ENCODE measurements around the gene TARS1. TPM values are rescaled to one million over a fixed set of nuclear protein-coding genes. Genes with fewer than 3 reads are reported as not detected.
A peak's percentile ranks its signal among the peaks of the same experiment; 100 is the strongest.

Gene TARS1
- total RNA-seq, 1 experiment from 2014 or later: 417 TPM

GRCh38 chr5:33441241-33442177, 744 bp downstream of the TARS1 start:
- Histone ChIP-seq H3K9me3 (ENCODE audit: control insufficient read depth, low read depth, low read length) (no peaks in the 10 kb centered on the region), H4K20me1 (ENCODE audit: control insufficient read depth, insufficient read depth, insufficient read length) (no peaks in the 10 kb centered on the region), H2BK5ac (ENCODE audit: insufficient read length, low read length) (peak overlapping the region; percentile 91), H2BK12ac (ENCODE audit: insufficient read length, low read depth, low read length) (peak overlapping the region; percentile 24), H3K18ac (ENCODE audit: insufficient read length, low read depth, low read length) (peak overlapping the region; percentile 97), H4K91ac (ENCODE audit: insufficient read length, low read depth, low read length) (no peak overlapping the region), H3K4ac (ENCODE audit: low read depth, low read length) (no peak overlapping the region; the same call in 1 of the 2 replicates), H3K4me2 (ENCODE audit: insufficient read depth, insufficient read length, low read length) (peak overlapping the region; percentile 87), H3K23me2 (ENCODE audit: insufficient read length, low read depth, low read length, poor library complexity, severe bottlenecking) (peaks cover 19% of the 10 kb centered on the region), H3K79me1 (ENCODE audit: insufficient read depth, low read depth, low read length, poor library complexity, severe bottlenecking) (peaks cover 3% of the 10 kb centered on the region), H2BK20ac (ENCODE audit: low read depth, low read length, poor library complexity, severe bottlenecking) (no peak overlapping the region), H2BK15ac (ENCODE audit: low read depth, low read length) (no peak overlapping the region), H3K14ac (ENCODE audit: insufficient read depth, low read length) (peak overlapping the region; percentile 97), H3K23ac (ENCODE audit: insufficient read length, low read depth, low read length) (no peak overlapping the region), H3K56ac (ENCODE audit: insufficient read length, low read depth, low read length) (peak overlapping the region; percentile 7), H3K27me3 (ENCODE audit: insufficient read depth, low read length) (no peaks in the 10 kb centered on the region), H3K79me2 (ENCODE audit: insufficient read depth, low read length) (peaks cover 32% of the 10 kb centered on the region; the same call in 1 of the 2 replicates), H2BK120ac (ENCODE audit: low read depth, low read length, poor library complexity, severe bottlenecking) (no peak overlapping the region), H2AK5ac (ENCODE audit: insufficient read length, low read length) (no peak overlapping the region), H3K27ac (ENCODE audit: insufficient read length, low read depth, low read length) (peak overlapping the region; percentile 85), H3K4me1 (ENCODE audit: insufficient read depth, low read length) (peaks cover 8% of the 10 kb centered on the region), H2AFZ (ENCODE audit: low read length) (no peak overlapping the region), H4K8ac (replicated peaks; ENCODE audit: insufficient read length, low read depth, low read length) (no peak overlapping the region), H4K5ac (ENCODE audit: insufficient read length, low read depth, low read length) (no peak overlapping the region), H3K9ac (ENCODE audit: extremely low read depth, insufficient read length, low read length) (peak overlapping the region; percentile 98), H3T11ph (ENCODE audit: low read length) (peak overlapping the region; percentile 20)
- DNase-seq: no peak
- no peak for TF ChIP-seq CTCF (conservative IDR thresholded peaks at IDR 0.05)
- H3K4me1 Mint-ChIP-seq: peaks cover 35% of the 10 kb centered on the region in 2 experiments
- H3K27ac Mint-ChIP-seq: no peak overlapping the region
- no CpG with 5 or more reads among the region's 22 CpGs for WGBS (ENCODE audit: extremely low coverage, insufficient read length, low lambda C conversion rate)
- no peak overlapping the region for H3K4me3 Mint-ChIP-seq
- no peaks in the 10 kb centered on the region for H3K27me3 Mint-ChIP-seq (ENCODE audit: low read depth)
- H3K9me3 Mint-ChIP-seq: no peaks in the 10 kb centered on the region; a peak in 1 of 5 replicates
- H3K36me3 Mint-ChIP-seq (ENCODE audit: insufficient read depth in 1 of 3, low read depth in 3 of 3): peaks cover 25 to 46% (median 36%) of the 10 kb centered on the region in 3 experiments
